GM18868 (cell line): ENCODE data around the gene ILDR2.

Experiments used
- ATAC-seq: cut with Tn5 transposase; IDR thresholded peaks from one replicate; pipeline ENCODE4 v1.9.1; 2021; ENCODE audit warnings: mild to moderate bottlenecking, moderate library complexity; ENCODE audit not compliant: unreplicated experiment

ILDR2 gene

GRCh38 chr1:166971252-166971651, 4.1 kb downstream of the ILDR2 start:
- ATAC-seq, result no peak

GRCh38 chr1:166969074-166969677, 6.2 kb downstream of the ILDR2 start:
- peak; percentile 74 for ATAC-seq

GRCh38 chr1:166960858-166961474, 14.4 kb downstream of the ILDR2 start:
- ATAC-seq, result no peak

GRCh38 chr1:166956872-166957271, 18.5 kb downstream of the ILDR2 start:
- ATAC-seq, result no peak

- ATAC-seq, result no peak
Observed at GRCh38 chr1:166956057-166956850, 19.1 kb downstream of the ILDR2 start.

- ATAC-seq, result no peak
Observed at GRCh38 chr1:166953491-166953890, 21.8 kb downstream of the ILDR2 start.

- no peak for ATAC-seq
Observed at GRCh38 chr1:166952002-166952746, 23.2 kb downstream of the ILDR2 start.

GRCh38 chr1:166951050-166951449, 24.3 kb downstream of the ILDR2 start:
- no peak for ATAC-seq

GRCh38 chr1:166950156-166950555, 25.2 kb downstream of the ILDR2 start:
- no peak for ATAC-seq

GRCh38 chr1:166948856-166949350, 26.4 kb downstream of the ILDR2 start:
- ATAC-seq, result no peak

- no peak for ATAC-seq
Observed at GRCh38 chr1:166947398-166948043, 27.8 kb downstream of the ILDR2 start.

- ATAC-seq, result peak; percentile 75
Observed at GRCh38 chr1:166944186-166944967, 31.0 kb downstream of the ILDR2 start.

- no peak for ATAC-seq
Observed at GRCh38 chr1:166939741-166940375, 35.5 kb downstream of the ILDR2 start.

GRCh38 chr1:166937962-166938361, 37.4 kb downstream of the ILDR2 start:
- ATAC-seq, result no peak

GRCh38 chr1:166937329-166937728, 38.0 kb downstream of the ILDR2 start:
- no peak for ATAC-seq

- ATAC-seq, result no peak
Observed at GRCh38 chr1:166933633-166934032, 41.7 kb downstream of the ILDR2 start.

GRCh38 chr1:166933140-166933539, 42.2 kb downstream of the ILDR2 start:
- no peak for ATAC-seq

- no peak for ATAC-seq
Observed at GRCh38 chr1:166929911-166930310, 45.4 kb downstream of the ILDR2 start.

GRCh38 chr1:166927701-166928100, 47.6 kb downstream of the ILDR2 start:
- no peak for ATAC-seq
